HFF-Myc (cell line): ENCODE measurements around the gene MIPOL1.
"Not testable (repeated sequence)": the region's sequence is repeated elsewhere in the genome, so short reads cannot be mapped to it uniquely, and the experiment has no call there.

ENCODE experiments used
- DNase-seq: peaks from one replicate; pipeline ENCODE4 v3.0.0-alpha.2; 2011; ENCODE audit warnings: low read depth; ENCODE audit errors: extremely low read depth
- H3K4me3 ChIP-seq: replicated peaks from 2 replicates; pipeline ENCODE4 v1.5.1; 2011; ENCODE audit warnings: low read depth, mild to moderate bottlenecking, control low read depth, low read length
- TF ChIP-seq, protein P1 (sequence below): IDR thresholded peaks from 2 replicates; pipeline ENCODE4 v1.5.1; 2012; ENCODE audit warnings: mild to moderate bottlenecking, low read depth, low read length, control low read depth; ENCODE audit errors: missing control alignments

The MIPOL1 gene

DNA sequence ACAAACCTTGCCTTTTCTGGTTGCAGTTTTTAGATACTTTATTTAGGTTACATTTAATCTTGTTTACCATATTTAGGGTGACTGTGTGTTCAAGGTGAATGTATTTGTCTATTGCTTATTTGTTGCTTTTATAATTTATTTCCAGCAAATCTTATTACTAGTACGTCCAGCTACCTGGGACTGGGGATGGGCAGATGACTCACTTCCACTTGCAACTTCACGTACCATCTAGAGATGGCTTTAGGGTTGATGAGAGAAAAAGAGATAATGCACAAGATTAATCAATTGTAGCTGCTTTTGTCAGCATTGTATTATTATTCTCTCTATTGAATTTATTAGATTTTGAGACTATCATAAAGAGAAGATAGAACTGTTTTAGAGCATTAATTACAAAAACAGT, 5.1 kb downstream of the MIPOL1 start:
- TF ChIP-seq, protein P1, sequence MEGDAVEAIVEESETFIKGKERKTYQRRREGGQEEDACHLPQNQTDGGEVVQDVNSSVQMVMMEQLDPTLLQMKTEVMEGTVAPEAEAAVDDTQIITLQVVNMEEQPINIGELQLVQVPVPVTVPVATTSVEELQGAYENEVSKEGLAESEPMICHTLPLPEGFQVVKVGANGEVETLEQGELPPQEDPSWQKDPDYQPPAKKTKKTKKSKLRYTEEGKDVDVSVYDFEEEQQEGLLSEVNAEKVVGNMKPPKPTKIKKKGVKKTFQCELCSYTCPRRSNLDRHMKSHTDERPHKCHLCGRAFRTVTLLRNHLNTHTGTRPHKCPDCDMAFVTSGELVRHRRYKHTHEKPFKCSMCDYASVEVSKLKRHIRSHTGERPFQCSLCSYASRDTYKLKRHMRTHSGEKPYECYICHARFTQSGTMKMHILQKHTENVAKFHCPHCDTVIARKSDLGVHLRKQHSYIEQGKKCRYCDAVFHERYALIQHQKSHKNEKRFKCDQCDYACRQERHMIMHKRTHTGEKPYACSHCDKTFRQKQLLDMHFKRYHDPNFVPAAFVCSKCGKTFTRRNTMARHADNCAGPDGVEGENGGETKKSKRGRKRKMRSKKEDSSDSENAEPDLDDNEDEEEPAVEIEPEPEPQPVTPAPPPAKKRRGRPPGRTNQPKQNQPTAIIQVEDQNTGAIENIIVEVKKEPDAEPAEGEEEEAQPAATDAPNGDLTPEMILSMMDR = no peak
- H3K4me3 ChIP-seq = no peak overlapping the region
- DNase-seq = no peak

DNA sequence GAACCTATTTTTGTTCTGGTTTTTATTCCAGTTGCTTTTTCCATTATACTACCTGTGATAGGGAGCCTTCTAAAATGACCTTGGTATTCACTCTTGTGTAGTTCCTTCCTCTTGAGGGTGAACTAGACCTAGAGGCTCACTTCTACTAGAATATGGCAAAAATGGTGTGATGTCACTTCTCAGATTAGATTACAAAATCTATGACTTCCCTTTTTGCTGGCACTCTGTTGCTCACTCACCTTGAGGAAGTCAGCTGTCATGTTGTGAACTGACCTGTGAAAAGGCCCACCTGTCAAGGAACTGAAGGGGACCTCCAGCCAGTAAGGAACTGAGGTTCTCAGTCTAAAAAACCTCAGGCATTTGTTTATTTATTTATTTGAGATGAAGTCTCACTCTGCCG, 5.7 kb downstream of the MIPOL1 start:
- TF ChIP-seq, protein P1 = no peak
- DNase-seq = no peak
- no peak overlapping the region for H3K4me3 ChIP-seq

DNA sequence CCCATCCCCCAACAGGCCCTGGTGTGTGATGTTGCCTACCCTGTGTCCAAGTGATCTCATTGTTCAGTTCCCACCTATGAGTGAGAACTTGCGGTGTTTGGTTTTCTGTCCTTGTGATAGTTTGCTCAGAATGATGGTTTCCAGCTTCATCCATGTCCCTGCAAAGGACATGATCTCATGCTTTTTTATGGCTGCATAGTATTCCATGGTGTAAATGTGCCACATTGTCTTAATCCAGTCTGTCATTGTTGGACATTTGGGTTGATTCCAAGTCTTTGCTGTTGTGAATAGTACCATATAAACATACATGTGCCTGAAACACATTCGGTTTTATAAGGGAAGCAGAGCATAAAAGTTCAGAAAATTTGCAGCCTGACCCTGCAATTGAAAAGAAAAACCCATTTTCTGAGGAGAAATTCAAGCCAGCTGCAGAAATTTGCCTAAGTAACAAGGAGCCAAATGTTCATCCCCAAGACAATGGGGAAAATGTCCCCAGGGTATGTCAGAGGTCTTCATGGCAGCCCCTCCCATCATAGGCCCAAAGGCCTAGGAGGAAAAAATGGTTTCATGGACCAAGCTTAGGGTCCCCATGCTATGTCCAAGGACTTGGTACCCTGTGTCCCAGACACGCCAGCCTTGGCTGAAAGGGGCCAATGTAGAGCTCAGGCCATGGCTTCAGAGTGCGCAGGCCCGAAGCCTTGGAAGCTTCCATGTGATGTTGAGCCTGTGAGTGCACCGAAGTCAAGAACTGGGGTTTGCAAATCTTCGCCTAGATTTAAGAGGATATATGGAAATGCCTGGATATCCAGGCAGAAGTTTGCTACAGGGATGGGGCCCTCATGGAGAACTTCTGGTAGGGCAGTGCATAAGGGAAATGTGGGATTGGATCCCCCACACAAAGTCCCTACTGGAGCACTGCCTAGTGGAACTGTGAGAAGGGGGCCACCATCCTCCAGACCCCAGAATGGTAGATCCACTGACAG, 8.2 kb downstream of the MIPOL1 start:
- not testable (repeated sequence) for DNase-seq, H3K4me3 ChIP-seq

DNA sequence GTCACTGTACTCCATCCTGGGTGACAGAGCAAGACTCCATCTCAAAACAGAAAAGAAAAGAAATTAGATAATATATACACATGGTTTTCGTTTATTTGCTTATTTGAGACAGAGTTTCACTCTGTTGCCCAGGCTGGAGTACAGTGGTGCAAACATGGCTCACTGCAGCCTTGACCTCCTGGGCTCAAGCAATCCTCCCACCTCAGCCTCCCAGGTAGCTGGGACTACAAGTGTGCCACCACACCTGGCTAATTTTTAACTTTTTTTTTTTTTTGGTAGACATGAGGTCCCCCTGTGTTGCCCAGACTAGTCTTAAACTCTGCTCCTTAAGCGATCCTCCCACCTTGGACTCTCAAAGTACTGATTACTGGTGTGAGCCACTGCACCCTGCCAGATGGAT, 11.9 kb downstream of the MIPOL1 start:
- not testable (repeated sequence) for H3K4me3 ChIP-seq, DNase-seq

DNA sequence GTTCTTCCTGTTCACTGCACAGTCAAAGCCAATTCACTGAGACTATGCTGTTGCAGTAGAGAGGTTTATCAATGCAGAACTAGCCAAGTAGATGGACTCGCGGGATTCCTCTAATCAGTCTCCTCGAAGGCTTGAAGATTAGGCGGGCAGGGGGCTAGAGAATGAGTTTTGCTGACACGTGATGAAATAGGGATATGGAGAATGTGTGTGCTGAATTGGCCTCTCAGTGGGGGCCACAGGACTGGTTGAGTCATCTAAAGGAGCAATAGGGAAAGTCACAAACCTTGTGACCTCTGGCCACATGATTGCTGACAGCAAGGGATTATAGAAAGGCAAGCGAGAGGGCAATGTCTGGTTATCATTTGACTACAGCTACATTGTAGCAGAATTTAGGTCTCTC, 12.7 kb downstream of the MIPOL1 start:
- DNase-seq = no peak
- no peak overlapping the region for H3K4me3 ChIP-seq
- TF ChIP-seq, protein P1 = no peak

DNA sequence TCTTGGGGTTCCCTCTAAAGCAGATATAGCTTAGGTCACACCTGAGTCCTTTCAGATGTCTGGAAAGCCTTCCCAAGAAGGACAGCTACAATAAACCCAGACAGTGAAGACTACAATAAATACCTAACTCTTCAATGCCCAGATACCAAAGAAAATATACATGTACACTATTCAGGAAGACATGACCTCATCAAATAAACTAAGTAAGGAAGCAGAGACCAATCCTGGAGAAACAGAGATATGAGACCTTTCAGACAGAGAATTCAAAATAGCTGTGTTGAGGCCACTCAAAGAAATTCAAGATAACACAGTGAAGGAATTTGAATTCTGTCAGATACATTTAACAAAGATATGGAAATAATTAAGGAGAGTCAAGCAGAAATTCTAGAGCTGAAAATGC, 15.3 kb downstream of the MIPOL1 start:
- TF ChIP-seq, protein P1 = no peak
- H3K4me3 ChIP-seq = no peak overlapping the region

DNA sequence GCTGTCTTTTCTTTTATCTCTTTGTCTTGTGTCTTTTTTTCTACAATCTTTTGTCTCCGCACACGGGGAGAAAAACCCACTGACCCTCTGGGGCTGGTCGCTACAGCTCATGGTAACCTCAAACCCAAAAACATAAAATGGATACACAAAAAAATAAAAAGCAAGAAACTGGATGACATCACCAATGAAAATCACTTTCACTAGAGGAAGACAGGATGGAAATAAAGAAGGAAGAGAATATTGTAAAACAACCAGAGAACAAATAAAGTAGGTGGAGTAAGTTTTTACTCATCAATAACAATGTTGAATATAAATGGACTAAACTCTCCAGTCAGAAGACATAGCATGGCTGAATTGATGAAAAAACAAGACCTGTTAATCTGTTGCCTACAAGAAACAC, 17.6 kb downstream of the MIPOL1 start:
- no peak for DNase-seq
- TF ChIP-seq, protein P1 = no peak
- no peak overlapping the region for H3K4me3 ChIP-seq

More for the DNA sequence above, 15.3 kb downstream of the MIPOL1 start:
- DNase-seq = no peak

DNA sequence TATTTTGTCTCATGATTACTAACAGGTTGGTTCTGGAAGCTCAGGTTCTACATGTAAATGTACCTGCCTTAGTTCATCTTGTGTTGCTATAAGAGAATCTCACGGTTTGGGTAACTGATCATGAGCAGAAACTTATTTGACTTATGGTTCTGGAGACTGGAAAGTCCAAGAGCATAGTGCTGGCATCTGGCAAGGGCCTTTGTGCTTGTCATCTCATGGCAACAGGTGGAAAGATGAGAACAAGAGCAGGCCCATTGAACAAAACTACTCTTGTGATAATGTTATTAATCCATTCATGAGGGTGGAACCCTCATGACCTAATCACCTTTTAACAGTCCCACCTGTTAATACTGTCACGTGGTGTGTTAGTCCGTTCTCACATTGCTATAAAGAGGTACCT, 23.3 kb downstream of the MIPOL1 start:
- no peak overlapping the region for H3K4me3 ChIP-seq
- TF ChIP-seq, protein P1 = no peak
- DNase-seq = no peak
